CD4-positive, alpha-beta T cell treated with Interleukin-4 for 4 hours (primary cell): Measurements from ENCODE around the gene SYT1.
"Not testable (repeated sequence)": the region's sequence is repeated elsewhere in the genome, so short reads cannot be mapped to it uniquely, and the experiment has no call there.

Experiments used
- DNase-seq: peaks from one replicate; pipeline ENCODE4 v3.0.0-alpha.2; 2020

Gene SYT1

DNA sequence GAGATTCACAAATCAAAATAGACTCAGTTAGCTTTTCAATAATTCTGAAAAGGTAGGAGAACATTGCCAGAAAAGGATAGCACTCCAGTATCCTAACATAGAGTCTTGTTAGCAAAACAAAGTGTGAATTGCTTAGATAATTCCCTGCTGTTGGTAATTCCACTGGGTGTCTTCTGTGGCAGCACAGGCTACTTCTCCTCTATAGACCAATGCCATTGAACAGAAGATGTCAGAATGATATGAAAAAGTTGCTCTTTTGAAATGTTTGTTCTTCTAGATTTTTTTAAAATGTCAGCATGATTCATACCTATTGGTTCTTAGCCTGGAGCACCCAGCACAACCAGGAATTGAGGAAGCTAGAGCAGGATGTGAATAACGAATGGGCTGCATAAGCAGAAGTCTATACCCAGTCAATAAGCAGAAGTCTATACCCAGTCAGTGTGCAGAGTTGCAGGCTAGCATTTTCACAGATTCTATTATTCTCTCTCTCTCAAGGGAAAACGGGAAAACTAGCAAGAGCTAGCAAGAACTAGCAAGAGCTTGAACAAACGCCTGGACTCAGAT is 112.8 kb downstream of the SYT1 start:
- DNase-seq = no peak

- no peak for DNase-seq
Measured at GRCh38 chr12:78994168-78994791, 129.7 kb downstream of the SYT1 start.

GRCh38 chr12:79000501-79000900 is 135.9 kb downstream of the SYT1 start:
- no peak for DNase-seq

DNA sequence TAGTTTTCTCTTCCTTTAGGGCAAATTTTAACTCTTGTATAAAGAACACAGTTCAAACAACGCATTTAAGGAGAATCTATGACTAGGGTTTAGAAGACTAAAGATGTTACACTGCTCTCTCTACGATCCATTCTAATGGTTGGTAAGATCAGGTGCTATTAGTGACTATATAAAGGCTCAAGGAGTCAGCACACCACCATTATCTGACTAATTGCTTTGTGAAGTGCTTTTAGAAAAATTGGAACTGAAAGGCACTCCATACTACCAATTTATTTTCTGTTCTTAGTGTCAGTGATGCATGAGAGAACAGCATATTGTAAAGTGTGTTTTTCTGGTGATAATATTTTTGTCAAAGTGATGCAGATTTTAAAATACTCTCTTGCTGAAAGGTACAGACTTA is 136.8 kb downstream of the SYT1 start:
- no peak for DNase-seq

DNA sequence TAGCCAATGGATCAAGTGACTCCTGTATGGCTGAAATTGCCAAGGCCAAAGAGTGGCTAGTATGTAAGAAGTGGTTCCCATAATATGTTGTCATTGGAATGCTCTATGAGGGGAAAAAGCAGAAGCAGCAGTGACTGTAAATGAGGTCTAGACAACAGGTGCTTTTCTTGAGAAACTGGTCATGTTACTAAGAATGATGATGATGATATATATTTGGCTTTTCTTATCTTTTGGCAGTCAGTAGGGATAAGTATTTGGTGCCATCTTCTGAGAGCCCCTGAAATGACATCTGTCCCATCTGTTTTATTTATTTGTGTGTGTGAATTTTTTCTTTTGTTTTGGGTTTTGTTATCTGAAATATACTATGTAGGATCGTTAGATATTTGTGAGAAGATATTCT is 141.7 kb downstream of the SYT1 start:
- no peak for DNase-seq

GRCh38 chr12:79008591-79008990 is 144.0 kb downstream of the SYT1 start:
- DNase-seq = no peak

- no peak for DNase-seq
Measured at GRCh38 chr12:79012636-79013035, 148.1 kb downstream of the SYT1 start.

DNA sequence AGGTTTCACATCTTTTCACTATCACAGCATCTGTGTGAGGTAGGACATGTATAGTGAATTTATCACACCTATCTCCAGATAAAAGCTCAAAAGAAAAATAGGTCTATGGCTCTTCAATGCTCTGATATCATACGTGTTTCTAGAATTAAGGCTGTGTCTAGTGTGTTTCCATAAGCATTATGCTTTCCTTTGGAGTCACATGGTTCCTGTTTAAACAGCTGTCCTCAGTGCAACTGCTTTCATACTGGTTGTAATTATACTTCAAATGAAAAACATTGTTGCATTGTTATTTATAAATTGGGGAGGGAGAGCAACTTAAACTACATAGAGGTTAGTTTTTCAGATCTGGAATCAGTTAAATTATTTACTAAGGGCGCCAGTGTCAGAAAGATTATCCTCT is 151.6 kb downstream of the SYT1 start:
- DNase-seq = no peak

DNA sequence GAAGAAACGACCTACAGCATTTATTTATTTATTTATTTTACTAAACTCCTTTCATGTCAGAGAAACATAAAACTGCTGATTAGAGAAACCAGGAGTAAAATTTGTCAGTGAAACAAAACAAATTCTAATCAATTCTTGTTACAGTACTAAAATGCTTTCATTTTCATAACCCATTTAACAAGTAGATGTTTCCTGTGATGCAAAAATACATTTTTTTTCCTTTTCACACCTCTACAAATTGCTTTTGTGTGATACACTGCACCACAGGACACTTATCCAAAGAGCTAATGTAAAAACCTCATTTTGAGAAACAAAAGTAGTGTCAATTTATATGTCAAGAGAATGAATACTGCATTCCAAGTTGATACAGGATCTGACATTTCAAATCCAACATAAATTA is 155.1 kb downstream of the SYT1 start:
- no peak for DNase-seq

- no peak for DNase-seq
Measured at GRCh38 chr12:79020106-79020505, 155.5 kb downstream of the SYT1 start.

DNA sequence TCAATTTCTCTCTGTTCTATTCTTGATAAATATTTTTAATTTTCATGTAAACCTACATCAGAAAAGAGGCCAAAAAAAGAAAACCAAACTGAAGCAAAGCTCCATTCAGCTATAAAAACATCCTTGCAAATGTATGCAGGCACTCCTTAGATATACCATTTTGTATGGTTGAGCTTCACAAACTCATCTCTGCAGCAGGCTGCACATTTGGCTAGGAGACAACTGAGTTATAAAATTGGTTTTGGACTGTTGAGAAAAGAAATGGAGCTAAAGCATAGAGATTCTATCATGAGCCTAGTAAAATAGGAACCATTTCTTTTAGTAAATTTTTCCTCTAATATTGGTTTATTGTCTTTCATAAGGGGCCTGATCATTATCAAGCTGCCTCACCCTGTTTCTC is 156.4 kb downstream of the SYT1 start:
- no peak for DNase-seq

GRCh38 chr12:79023261-79023660 is 158.7 kb downstream of the SYT1 start:
- DNase-seq = no peak

GRCh38 chr12:79023784-79024183 is 159.2 kb downstream of the SYT1 start:
- no peak for DNase-seq

GRCh38 chr12:79033788-79034187 is 169.2 kb downstream of the SYT1 start:
- no peak for DNase-seq

- DNase-seq = not testable (repeated sequence)
Measured at GRCh38 chr12:79044748-79045147, 180.2 kb downstream of the SYT1 start.

- not testable (repeated sequence) for DNase-seq
Measured at GRCh38 chr12:79045149-79045703, 180.7 kb downstream of the SYT1 start.

DNA sequence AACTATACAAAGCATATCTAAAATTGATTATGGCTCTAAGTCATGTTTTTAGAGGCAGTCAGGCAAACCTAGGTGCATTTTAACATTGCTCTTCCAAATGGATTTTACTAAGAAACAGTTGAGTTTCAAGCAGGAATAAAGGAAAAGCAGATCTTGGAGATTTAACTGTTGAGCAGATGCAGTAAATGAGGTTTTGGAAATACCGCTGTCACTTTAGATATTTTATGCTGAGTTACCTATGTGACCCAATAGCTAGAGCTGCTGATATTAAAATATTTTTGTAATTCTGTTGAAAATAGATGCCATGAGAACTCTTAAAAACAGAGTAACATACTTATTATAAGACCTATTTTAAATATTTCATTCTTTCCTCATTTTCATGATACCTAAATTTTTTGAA is 181.4 kb downstream of the SYT1 start:
- DNase-seq = no peak

- DNase-seq = no peak
Measured at GRCh38 chr12:79048962-79049361, 184.4 kb downstream of the SYT1 start.

GRCh38 chr12:79053394-79053793 is 188.8 kb downstream of the SYT1 start:
- no peak for DNase-seq

DNA sequence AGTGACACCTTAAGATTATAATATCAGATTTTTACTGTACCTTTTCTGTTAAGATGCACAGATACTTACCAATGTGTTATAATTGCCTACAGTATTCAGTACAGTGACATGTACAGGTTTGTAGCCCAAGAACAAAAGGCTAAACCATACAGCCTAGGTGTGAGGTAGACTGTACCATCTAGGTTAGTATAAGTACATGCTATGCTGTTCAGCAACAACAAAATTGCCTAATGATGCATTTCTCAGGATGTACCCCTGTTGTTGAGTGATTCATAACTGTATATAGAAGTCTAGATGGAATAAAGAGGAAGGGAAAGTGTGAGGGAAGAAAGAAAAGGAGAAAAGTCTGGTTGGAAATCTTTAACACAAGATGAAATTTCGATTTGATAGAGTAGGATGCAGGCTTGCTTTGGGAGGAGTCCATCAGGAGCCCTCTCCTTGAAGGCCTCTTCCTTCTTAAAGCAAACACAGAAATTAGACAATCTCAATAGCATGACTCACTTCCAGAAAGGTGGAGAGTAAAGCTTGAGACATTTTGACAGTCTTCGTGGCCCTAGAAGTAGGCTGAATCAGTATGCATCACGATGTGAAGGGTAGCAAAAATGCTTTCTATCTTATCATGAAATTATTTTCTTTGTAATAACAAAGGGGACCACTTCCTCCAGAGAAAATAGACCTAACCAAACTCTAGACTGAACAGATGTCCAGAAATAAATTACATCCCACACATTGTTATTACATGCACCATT is 191.5 kb downstream of the SYT1 start:
- DNase-seq = no peak

- no peak for DNase-seq
Measured at GRCh38 chr12:79056775-79057174, 192.2 kb downstream of the SYT1 start.

GRCh38 chr12:79057540-79057939 is 193.0 kb downstream of the SYT1 start:
- DNase-seq = no peak

DNA sequence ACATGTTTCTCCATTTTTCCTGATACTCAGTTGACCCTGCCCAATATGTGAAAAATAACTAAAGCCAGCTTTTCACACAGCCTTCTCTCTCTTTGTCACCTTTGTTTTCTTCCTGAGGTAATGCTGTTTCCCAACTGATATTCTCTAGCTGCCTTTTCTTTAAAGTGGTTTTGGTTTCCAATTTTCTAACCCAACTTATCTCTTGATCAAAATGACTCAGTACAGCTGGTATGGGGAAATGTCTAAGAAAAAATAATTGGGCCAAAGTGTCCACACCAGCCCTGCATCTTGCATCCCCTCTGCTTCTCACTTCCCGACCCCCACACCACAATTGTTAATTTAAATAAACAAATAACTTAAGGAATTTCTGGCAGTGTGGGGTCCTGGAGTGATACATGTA is 193.8 kb downstream of the SYT1 start:
- no peak for DNase-seq

- no peak for DNase-seq
Measured at GRCh38 chr12:79059557-79059956, 195.0 kb downstream of the SYT1 start.
